K562 (cell line): ENCODE data around the gene PYGO2.

Experiments
- CBX2 ChIP-seq: fragments of 200-600 bp; sonication (generic); IDR thresholded peaks from one replicate; pipeline ENCODE4 v1.6.1; 2012; ENCODE audit warnings: mild to moderate bottlenecking, low read length, inconsistent platforms; ENCODE audit not compliant: insufficient read depth, poor library complexity, severe bottlenecking
- FOXA3 ChIP-seq, 2 experiments: fragments of 450-650 bp in 1 of 2; sonication (generic) in 1 of 2; formaldehyde crosslinking; IDR thresholded peaks in 1 of 2; conservative IDR thresholded peaks in 1 of 2; 2 replicates each; pipeline versions ENCODE4 v1.4.0 to v1.8.0; 2020 to 2022; ENCODE audit warnings: mild to moderate bottlenecking in 2 of 2, missing genetic modification reagents in 1 of 2
- KDM5B ChIP-seq: fragments of 200-600 bp; sonication (generic); IDR thresholded peaks from 2 replicates; pipeline ENCODE4 v1.6.1; 2012; ENCODE audit warnings: low read depth, mild to moderate bottlenecking, moderate library complexity, low read length, control low read depth, inconsistent platforms; ENCODE audit not compliant: insufficient replicate concordance
- NFXL1 ChIP-seq: fragments of 450-650 bp; formaldehyde crosslinking; IDR thresholded peaks from 2 replicates; pipeline ENCODE4 v1.4.0; 2021; ENCODE audit warnings: mild to moderate bottlenecking
- TAF1 ChIP-seq: IDR thresholded peaks from 2 replicates; pipeline ENCODE4 v1.6.1; 2011; ENCODE audit warnings: mild to moderate bottlenecking, low read length, moderate library complexity; ENCODE audit not compliant: insufficient read depth, control insufficient read depth, severe bottlenecking; ENCODE audit errors: extremely low read depth
- ZNF146 ChIP-seq: IDR thresholded peaks from one replicate; pipeline ENCODE4 v1.6.1; 2018; ENCODE audit warnings: missing compliant biosample characterization; ENCODE audit not compliant: unreplicated experiment
- ZNF175 ChIP-seq: fragments of 200-800 bp; sonication (Bioruptor generic); IDR thresholded peaks from 2 replicates; pipeline ENCODE4 v1.6.1; 2016; ENCODE audit warnings: low read depth, mild to moderate bottlenecking, missing genetic modification characterization, missing compliant biosample characterization
- ZNF197 ChIP-seq: fragments of 200-800 bp; sonication (Bioruptor generic); IDR thresholded peaks from 2 replicates; pipeline ENCODE4 v1.6.1; 2016; ENCODE audit warnings: low read depth, missing genetic modification characterization, missing compliant biosample characterization
- TF ChIP-seq, protein P1 (sequence below), 3 experiments: IDR thresholded peaks in 2 of 3; conservative IDR thresholded peaks in 1 of 3; 2 replicates each; pipeline ENCODE4 v1.5.1; 2011 to 2012; ENCODE audit warnings: low read length in 3 of 3, mild to moderate bottlenecking in 3 of 3, control low read depth in 2 of 3, improper control_type of control experiment in 1 of 3, inconsistent platforms in 1 of 3, low read depth in 1 of 3, mixed read lengths in 1 of 3, moderate library complexity in 1 of 3; ENCODE audit not compliant: insufficient read depth in 2 of 3

DNA sequence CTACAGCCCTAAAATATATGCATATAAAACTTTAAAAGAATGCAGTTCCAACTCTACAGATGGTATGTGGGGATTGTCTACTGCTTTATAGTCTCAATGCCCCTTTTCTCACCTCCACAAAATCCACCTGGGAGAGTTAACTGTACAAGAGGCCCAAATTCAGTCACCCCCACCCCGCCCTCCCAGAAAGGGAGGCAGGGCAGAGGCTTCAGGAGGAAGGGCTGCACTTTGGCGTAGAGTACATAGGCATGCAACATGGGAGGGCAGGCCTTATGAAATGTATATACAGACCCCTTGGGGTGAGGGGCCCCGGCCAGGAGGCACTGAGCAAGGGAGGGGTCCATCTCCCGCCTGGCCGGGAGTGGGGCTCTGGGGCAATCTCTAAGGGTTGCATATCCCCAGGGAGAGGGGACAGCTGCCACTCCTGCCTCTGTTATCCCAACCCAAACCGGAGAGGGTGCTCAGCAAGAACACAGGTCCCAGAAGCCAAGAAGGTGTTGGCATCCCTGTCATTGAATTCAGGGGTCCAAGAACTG lies 1.3 kb upstream of the PYGO2 start:
- TF ChIP-seq KDM5B (no peak), ZNF146 (no peak), NFXL1 (no peak), ZNF197 (CRISPR knock-in tag) (no peak), CBX2 (no peak), FOXA3 (CRISPR knock-in tag; conservative IDR thresholded peaks at IDR 0.05 in 1 of 2, IDR thresholded peaks at IDR 0.05 in 1 of 2) (no peak), ZNF175 (CRISPR knock-in tag) (no peak), TAF1 (no peak)
- TF ChIP-seq, protein P1, sequence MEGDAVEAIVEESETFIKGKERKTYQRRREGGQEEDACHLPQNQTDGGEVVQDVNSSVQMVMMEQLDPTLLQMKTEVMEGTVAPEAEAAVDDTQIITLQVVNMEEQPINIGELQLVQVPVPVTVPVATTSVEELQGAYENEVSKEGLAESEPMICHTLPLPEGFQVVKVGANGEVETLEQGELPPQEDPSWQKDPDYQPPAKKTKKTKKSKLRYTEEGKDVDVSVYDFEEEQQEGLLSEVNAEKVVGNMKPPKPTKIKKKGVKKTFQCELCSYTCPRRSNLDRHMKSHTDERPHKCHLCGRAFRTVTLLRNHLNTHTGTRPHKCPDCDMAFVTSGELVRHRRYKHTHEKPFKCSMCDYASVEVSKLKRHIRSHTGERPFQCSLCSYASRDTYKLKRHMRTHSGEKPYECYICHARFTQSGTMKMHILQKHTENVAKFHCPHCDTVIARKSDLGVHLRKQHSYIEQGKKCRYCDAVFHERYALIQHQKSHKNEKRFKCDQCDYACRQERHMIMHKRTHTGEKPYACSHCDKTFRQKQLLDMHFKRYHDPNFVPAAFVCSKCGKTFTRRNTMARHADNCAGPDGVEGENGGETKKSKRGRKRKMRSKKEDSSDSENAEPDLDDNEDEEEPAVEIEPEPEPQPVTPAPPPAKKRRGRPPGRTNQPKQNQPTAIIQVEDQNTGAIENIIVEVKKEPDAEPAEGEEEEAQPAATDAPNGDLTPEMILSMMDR (IDR thresholded peaks at IDR 0.05 in 2 of 3, conservative IDR thresholded peaks at IDR 0.05 in 1 of 3; ENCODE audit: insufficient read depth in 2 of 3, low read depth in 1 of 3, low read length in 3 of 3): no peak
